SU-DHL-6 (cell line): ENCODE measurements around the gene TP53BP2.
"Not testable (repeated sequence)": the region's sequence is repeated elsewhere in the genome, so short reads cannot be mapped to it uniquely, and the experiment has no call there.

Experiments
- H2AFZ ChIP-seq: fragments of 200-600 bp; sonication (generic); 2 replicates; pipeline ENCODE4 v1.6.1; 2014; ENCODE audit warnings: low read depth, mild to moderate bottlenecking, moderate library complexity, mixed read lengths, antibody characterized with exemption, low read length; ENCODE audit not compliant: severe bottlenecking
- H3F3A ChIP-seq: fragments of 200-600 bp; shearing (Covaris generic); 2 replicates; pipeline ENCODE4 v1.6.0; 2016; ENCODE audit warnings: antibody characterized with exemption, mild to moderate bottlenecking; ENCODE audit not compliant: insufficient read depth
- H3K27ac ChIP-seq: fragments of 200-600 bp; sonication (generic); 2 replicates; pipeline ENCODE4 v1.5.1; 2016; ENCODE audit warnings: low read depth, mild to moderate bottlenecking, low read length, moderate library complexity, mixed read lengths
- H3K27me3 ChIP-seq: fragments of 200-600 bp; sonication (generic), shearing (Covaris generic); 2 replicates; pipeline ENCODE4 v1.6.0; 2014; ENCODE audit warnings: mild to moderate bottlenecking, low read length
- H3K36me3 ChIP-seq: fragments of 200-600 bp; sonication (generic); 2 replicates; pipeline ENCODE4 v1.6.1; 2014; ENCODE audit warnings: mild to moderate bottlenecking, low read length, mixed read lengths
- H3K4me2 ChIP-seq: fragments of 300-600, 200-600 bp; shearing (Covaris generic), sonication (generic); 2 replicates; pipeline ENCODE4 v1.6.0; 2014; ENCODE audit warnings: low read length, low read depth, mild to moderate bottlenecking; ENCODE audit not compliant: poor library complexity, severe bottlenecking
- H3K4me3 ChIP-seq: fragments of 200-600 bp; sonication (generic); 2 replicates; pipeline ENCODE4 v1.5.1; 2014; ENCODE audit warnings: antibody characterized with exemption, low read length, mild to moderate bottlenecking, mixed read lengths; ENCODE audit not compliant: insufficient read depth, poor library complexity, severe bottlenecking
- H3K79me2 ChIP-seq: fragments of 200-600 bp; sonication (generic); 2 replicates; pipeline ENCODE4 v1.6.1; 2014; ENCODE audit warnings: mild to moderate bottlenecking, low read length, moderate library complexity; ENCODE audit not compliant: insufficient read depth
- H3K9ac ChIP-seq: fragments of 200-600 bp; sonication (generic); 2 replicates; pipeline ENCODE4 v1.7.0; 2014; ENCODE audit warnings: mild to moderate bottlenecking, low read length
- H3K9me2 ChIP-seq: fragments of 200-600 bp; sonication (generic); replicated peaks from 2 replicates; pipeline ENCODE4 v1.6.1; 2014; ENCODE audit warnings: low read length; ENCODE audit not compliant: insufficient read depth
- H3K9me3 ChIP-seq: fragments of 200-600 bp; sonication (generic); 2 replicates; pipeline ENCODE4 v1.6.1; 2014; ENCODE audit warnings: low read length, mixed read lengths; ENCODE audit not compliant: insufficient read depth
- H4K20me1 ChIP-seq: fragments of 200-600 bp; sonication (generic); 2 replicates; pipeline ENCODE4 v1.6.1; 2014; ENCODE audit warnings: low read depth, mild to moderate bottlenecking, antibody characterized with exemption, low read length, moderate library complexity, mixed read lengths
- EZH2phosphoT487 ChIP-seq: fragments of 200-600 bp; sonication (generic), shearing (Covaris generic); conservative IDR thresholded peaks from 2 replicates; pipeline ENCODE4 v1.6.1; 2018; ENCODE audit warnings: mild to moderate bottlenecking, antibody characterized with exemption, low read length, moderate library complexity, mixed read lengths
- TF ChIP-seq, protein P1 (sequence below): fragments of 200-600 bp; sonication (generic); IDR thresholded peaks from one replicate; pipeline ENCODE4 v1.5.1; 2017; ENCODE audit warnings: antibody characterized with exemption, mild to moderate bottlenecking, low read length, moderate library complexity; ENCODE audit not compliant: insufficient read depth, poor library complexity, severe bottlenecking

TP53BP2 gene

DNA sequence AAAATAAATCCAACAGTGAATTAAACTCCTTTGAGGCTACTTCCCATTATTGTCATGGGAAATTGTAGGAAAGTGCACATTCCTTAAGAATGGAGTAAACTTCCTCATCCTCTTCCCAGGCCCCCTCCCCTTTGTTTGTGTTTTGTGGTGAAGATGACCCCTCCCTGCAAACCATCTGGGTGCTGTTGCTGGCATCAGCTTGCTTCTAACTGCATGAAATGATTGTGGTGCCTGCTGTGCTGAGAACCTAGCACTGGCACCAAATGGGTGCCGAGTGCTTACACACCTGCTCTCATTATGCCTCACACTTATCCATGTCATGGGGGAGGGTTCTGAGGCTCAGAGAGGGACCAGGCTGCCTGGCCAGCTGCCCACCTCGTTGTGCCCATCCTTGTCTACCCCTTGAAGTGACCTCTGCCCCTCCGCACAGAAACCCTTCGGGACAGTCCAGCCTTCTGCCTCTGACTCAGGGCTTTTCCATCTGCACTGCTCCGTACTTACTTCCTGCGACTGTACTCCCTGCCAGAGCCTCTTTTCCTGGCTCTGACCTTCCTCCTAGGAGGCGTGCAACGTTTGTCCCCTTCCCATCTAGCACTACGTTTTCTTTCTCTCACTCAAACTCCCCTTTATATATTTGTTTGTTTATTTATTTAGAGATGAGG lies 102.8 kb downstream of the TP53BP2 start:
- TF ChIP-seq EZH2phosphoT487: no peak
- H3K27ac ChIP-seq: no peak overlapping the region
- H3K4me2 ChIP-seq: no peak overlapping the region
- H3K36me3 ChIP-seq: no peaks in the 10 kb centered on the region
- no peaks in the 10 kb centered on the region for H3F3A ChIP-seq
- no peak overlapping the region for H3K9ac ChIP-seq
- H4K20me1 ChIP-seq: no peaks in the 10 kb centered on the region
- H3K4me3 ChIP-seq: no peak overlapping the region
- no peaks in the 10 kb centered on the region for H3K9me3 ChIP-seq
- no peaks in the 10 kb centered on the region for H3K9me2 ChIP-seq
- H2AFZ ChIP-seq: no peak overlapping the region
- H3K79me2 ChIP-seq: no peaks in the 10 kb centered on the region
- no peaks in the 10 kb centered on the region for H3K27me3 ChIP-seq

DNA sequence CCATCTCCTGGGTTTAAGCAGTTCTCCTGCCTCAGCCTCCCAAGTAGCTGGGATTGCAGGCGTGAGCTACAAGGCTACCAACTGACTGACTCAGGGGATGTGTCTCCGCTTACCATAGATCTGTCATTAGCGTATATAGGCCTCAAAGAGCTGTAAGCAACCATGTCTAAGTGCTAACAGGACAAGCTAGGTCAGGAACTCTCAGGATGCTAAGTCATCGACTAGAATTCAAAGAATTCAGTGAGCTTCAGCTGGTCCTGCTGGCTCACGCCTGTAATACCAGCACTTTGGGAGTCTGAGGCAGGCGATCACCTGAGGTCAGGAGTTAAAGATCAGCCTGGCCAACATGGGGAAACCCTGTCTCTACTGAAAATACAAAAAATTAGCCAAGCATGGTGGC lies 103.9 kb downstream of the TP53BP2 start:
- H3K27ac ChIP-seq: no peak overlapping the region
- H3K9me3 ChIP-seq: no peaks in the 10 kb centered on the region
- no peaks in the 10 kb centered on the region for H3F3A ChIP-seq
- no peaks in the 10 kb centered on the region for H3K79me2 ChIP-seq
- TF ChIP-seq, protein P1, sequence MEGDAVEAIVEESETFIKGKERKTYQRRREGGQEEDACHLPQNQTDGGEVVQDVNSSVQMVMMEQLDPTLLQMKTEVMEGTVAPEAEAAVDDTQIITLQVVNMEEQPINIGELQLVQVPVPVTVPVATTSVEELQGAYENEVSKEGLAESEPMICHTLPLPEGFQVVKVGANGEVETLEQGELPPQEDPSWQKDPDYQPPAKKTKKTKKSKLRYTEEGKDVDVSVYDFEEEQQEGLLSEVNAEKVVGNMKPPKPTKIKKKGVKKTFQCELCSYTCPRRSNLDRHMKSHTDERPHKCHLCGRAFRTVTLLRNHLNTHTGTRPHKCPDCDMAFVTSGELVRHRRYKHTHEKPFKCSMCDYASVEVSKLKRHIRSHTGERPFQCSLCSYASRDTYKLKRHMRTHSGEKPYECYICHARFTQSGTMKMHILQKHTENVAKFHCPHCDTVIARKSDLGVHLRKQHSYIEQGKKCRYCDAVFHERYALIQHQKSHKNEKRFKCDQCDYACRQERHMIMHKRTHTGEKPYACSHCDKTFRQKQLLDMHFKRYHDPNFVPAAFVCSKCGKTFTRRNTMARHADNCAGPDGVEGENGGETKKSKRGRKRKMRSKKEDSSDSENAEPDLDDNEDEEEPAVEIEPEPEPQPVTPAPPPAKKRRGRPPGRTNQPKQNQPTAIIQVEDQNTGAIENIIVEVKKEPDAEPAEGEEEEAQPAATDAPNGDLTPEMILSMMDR: no peak
- TF ChIP-seq EZH2phosphoT487: no peak
- H3K9me2 ChIP-seq: no peaks in the 10 kb centered on the region
- H3K36me3 ChIP-seq: no peaks in the 10 kb centered on the region
- H3K4me3 ChIP-seq: no peak overlapping the region
- H4K20me1 ChIP-seq: no peaks in the 10 kb centered on the region
- no peak overlapping the region for H2AFZ ChIP-seq
- no peaks in the 10 kb centered on the region for H3K27me3 ChIP-seq
- H3K9ac ChIP-seq: no peak overlapping the region
- no peak overlapping the region for H3K4me2 ChIP-seq

DNA sequence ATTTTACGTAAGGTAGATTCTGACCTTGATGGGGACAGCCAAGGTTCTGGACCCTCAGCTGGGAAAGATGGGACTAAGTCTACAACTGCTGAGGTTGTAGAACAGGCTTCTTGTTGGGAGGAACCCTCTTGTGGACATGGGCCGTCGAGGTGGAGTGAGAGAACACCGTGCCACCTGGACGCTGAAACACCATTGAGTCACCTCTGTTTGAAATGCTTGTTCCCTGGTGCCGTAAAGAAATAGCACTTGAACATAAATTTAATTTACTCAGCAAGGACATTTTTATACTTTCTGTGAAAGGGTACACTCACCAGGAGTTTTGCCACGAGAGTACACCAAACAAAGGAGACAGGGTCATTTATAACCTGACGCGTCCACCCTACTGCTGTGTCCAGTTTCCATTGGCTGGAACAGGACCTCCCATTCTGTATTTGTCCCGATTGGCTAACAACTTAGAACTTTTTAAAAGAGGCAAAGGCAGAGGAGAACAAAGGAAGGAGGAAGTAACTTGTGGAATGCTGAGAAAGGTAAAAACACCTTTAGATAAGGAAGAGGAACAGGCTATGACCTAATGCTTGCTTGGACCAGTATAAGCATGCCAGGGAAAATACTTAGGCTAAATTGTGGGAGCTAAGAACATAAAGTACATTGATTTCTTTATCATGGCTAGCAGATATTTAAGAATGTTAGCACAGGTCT lies 105.6 kb downstream of the TP53BP2 start:
- not testable (repeated sequence) for H3K9ac ChIP-seq, H3K27me3 ChIP-seq, H3K9me3 ChIP-seq, H3K4me2 ChIP-seq, H3K79me2 ChIP-seq, H3K9me2 ChIP-seq, H3K4me3 ChIP-seq, H3K36me3 ChIP-seq, H4K20me1 ChIP-seq, H3F3A ChIP-seq, H3K27ac ChIP-seq, H2AFZ ChIP-seq

DNA sequence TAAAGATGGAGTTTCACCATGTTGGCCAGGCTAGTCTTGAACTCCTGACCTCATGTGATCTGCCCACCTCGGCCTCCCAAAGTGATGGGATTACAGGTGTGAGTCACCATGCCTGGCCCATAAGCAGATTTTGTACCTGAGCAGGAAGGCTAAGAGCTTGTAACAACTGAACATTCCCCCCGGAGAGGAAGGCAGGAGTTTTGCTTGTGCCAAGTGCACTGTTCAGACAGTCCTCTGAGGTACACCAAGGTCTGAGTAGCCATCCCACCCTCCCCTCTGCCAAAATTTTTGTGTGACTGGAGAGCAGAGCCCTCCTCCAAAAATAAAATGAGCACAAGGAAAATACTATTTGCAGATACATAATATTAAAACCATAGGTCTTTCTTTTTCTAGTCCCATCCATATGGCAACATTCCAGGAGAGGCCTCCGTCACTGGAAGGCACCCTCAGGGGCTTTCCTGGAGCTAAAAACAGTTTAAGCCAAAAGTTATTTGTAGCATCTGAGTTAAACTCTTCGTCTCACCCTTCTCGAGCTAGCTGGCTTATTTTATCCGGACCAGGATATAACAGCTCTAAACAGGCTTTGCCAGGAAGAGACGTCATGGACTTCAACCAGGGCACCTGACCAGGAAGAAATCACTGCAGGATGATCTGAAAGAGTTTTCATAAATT lies 106.2 kb downstream of the TP53BP2 start:
- Histone ChIP-seq H3F3A (no peaks in the 10 kb centered on the region), H3K4me3 (no peak overlapping the region), H3K27ac (no peak overlapping the region), H3K79me2 (no peaks in the 10 kb centered on the region), H3K9ac (no peak overlapping the region), H4K20me1 (no peaks in the 10 kb centered on the region), H3K36me3 (no peaks in the 10 kb centered on the region), H3K4me2 (no peak overlapping the region), H3K9me3 (no peaks in the 10 kb centered on the region), H3K27me3 (no peaks in the 10 kb centered on the region), H2AFZ (no peak overlapping the region), H3K9me2 (no peaks in the 10 kb centered on the region)
- no peak for TF ChIP-seq EZH2phosphoT487
- TF ChIP-seq, protein P1: no peak
